Measurements from ENCODE around the gene CCDC172. TPM values are rescaled to one million over a fixed set of nuclear protein-coding genes. Genes with fewer than 3 reads are reported as not detected.

CCDC172 gene
- polyA plus RNA-seq, 1 experiment: not detected

GRCh38 chr10:116311706-116312490 lies 12.3 kb upstream of the CCDC172 start:
- ChIA-PET CTCF (interaction anchor here (1.2 kb wide), 1 partner anchor 13 kb away, joined by 3 read pairs; no protein-coding TSS in a partner anchor), POLR2A (no interaction called here)
- Histone ChIP-seq H3K27me3 (ENCODE audit: control insufficient read depth, insufficient read depth, low read length) (no peaks in the 10 kb centered on the region), H3K36me3 (ENCODE audit: control insufficient read depth, insufficient read depth, low read length) (no peaks in the 10 kb centered on the region), H3K4me3 (ENCODE audit: low read depth, low read length) (no peak overlapping the region)
- DNase-seq (ENCODE audit: low read depth): no peak
- TF ChIP-seq CTCF (IDR thresholded peaks at IDR 0.05; ENCODE audit: insufficient read depth, low read depth, low read length): no peak

- H3K27me3 ChIP-seq (ENCODE audit: control insufficient read depth, insufficient read depth, low read length): no peaks in the 10 kb centered on the region
- no peak for TF ChIP-seq CTCF (IDR thresholded peaks at IDR 0.05; ENCODE audit: insufficient read depth, low read depth, low read length)
- ChIA-PET POLR2A (no interaction called here), CTCF (interaction anchor here (1.2 kb wide), 1 partner anchor 14 kb away, joined by 3 read pairs; no protein-coding TSS in a partner anchor)
- no peak for DNase-seq (ENCODE audit: low read depth)
- no peak overlapping the region for H3K4me3 ChIP-seq (ENCODE audit: low read depth, low read length)
- H3K36me3 ChIP-seq (ENCODE audit: control insufficient read depth, insufficient read depth, low read length): no peaks in the 10 kb centered on the region
Observed at GRCh38 chr10:116312548-116312947, 11.7 kb upstream of the CCDC172 start.

GRCh38 chr10:116316503-116316902 lies 7.7 kb upstream of the CCDC172 start:
- DNase-seq (ENCODE audit: low read depth): no peak
- Histone ChIP-seq H3K36me3 (ENCODE audit: control insufficient read depth, insufficient read depth, low read length) (no peaks in the 10 kb centered on the region), H3K27me3 (ENCODE audit: control insufficient read depth, insufficient read depth, low read length) (no peaks in the 10 kb centered on the region), H3K4me3 (ENCODE audit: low read depth, low read length) (no peak overlapping the region)
- CTCF ChIA-PET: no interaction called here
- no peak for TF ChIP-seq CTCF (IDR thresholded peaks at IDR 0.05; ENCODE audit: insufficient read depth, low read depth, low read length)
- POLR2A ChIA-PET: no interaction called here

- Histone ChIP-seq H3K27me3 (ENCODE audit: control insufficient read depth, insufficient read depth, low read length) (no peaks in the 10 kb centered on the region), H3K36me3 (ENCODE audit: control insufficient read depth, insufficient read depth, low read length) (no peaks in the 10 kb centered on the region), H3K4me3 (ENCODE audit: low read depth, low read length) (no peak overlapping the region)
- DNase-seq (ENCODE audit: low read depth): no peak
- no peak for TF ChIP-seq CTCF (IDR thresholded peaks at IDR 0.05; ENCODE audit: insufficient read depth, low read depth, low read length)
- ChIA-PET POLR2A (no interaction called here), CTCF (no interaction called here)
Observed at GRCh38 chr10:116324951-116325635, 845 bp downstream of the CCDC172 start.

- no peak for DNase-seq (ENCODE audit: low read depth)
- ChIA-PET POLR2A (no interaction called here), CTCF (no interaction called here)
- Histone ChIP-seq H3K4me3 (ENCODE audit: low read depth, low read length) (no peak overlapping the region), H3K27me3 (ENCODE audit: control insufficient read depth, insufficient read depth, low read length) (no peaks in the 10 kb centered on the region), H3K36me3 (ENCODE audit: control insufficient read depth, insufficient read depth, low read length) (no peaks in the 10 kb centered on the region)
- TF ChIP-seq CTCF (IDR thresholded peaks at IDR 0.05; ENCODE audit: insufficient read depth, low read depth, low read length): no peak
Observed at GRCh38 chr10:116325987-116326386, 1.7 kb downstream of the CCDC172 start.
